ENCODE measurements around the gene HTR3C.

HTR3C gene

DNA sequence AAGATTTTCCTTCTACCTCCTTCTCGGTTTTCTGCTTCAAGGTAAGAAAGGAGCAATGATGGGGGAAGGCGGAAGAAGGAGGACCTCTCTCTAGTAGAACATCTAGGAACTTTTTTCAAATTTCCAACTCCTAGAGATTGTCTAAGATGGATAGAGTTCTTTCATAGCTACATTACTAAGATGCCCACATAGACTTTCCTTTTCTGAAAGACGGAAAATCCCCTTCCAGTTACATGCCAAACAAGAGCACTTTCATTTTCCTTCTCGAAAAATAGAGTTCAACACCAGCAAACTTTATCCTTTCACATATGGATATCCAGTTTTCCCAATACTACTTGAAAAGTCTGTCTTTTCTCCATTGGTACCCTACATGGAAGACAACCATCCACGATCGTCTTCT lies 44.7 kb downstream of the HTR3C start:
- no peak for DNase-seq

DNA sequence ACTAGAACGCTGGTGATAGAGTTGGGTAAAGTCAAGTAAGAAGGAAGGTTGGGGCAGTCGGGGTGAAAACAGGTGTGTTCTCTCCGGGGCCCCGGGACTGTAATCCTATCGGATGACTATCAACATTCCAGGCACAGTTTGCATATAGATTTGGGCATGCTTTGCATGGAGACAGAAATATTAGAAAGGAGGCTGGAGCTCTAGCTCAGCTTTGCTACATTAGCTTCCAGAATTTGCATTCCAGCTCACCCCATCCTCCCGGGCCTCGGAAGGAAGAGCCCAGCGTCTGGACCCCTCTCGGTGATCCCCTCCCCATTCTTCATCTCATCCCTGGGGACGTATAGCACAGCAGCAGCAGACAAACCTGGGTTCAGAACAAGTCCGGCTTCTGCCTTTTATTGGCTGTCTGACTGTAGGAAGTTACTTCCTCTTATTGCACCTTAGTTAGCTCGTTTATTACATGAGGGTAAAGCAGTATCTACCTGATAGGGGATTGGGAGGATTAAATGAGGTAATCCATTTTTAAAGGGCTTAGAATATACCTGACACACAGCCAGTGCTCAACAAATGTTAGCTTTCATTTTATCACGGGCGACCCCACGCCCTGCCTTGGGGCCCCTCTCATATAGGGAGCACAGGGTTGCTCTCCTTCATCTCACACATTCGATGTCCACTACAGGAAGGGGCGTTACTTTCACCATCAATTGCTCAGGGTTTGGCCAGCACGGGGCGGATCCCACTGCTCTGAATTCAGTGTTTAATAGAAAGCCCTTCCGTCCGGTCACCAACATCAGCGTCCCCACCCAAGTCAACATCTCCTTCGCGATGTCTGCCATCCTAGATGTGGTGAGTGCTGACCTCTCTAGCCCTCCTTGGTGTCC lies 47.2 kb downstream of the HTR3C start:
- no peak for DNase-seq
